ENCODE results near the gene BABAM2. TPM values are rescaled to one million over a fixed set of nuclear protein-coding genes. Genes with fewer than 3 reads are reported as not detected.
"Not testable (repeated sequence)": the region's sequence is repeated elsewhere in the genome, so short reads cannot be mapped to it uniquely, and the experiment has no call there.

BABAM2 gene
- total RNA-seq, 4 donors from 2014 or later = 35.0 to 70.5 (median 51.5) TPM

DNA sequence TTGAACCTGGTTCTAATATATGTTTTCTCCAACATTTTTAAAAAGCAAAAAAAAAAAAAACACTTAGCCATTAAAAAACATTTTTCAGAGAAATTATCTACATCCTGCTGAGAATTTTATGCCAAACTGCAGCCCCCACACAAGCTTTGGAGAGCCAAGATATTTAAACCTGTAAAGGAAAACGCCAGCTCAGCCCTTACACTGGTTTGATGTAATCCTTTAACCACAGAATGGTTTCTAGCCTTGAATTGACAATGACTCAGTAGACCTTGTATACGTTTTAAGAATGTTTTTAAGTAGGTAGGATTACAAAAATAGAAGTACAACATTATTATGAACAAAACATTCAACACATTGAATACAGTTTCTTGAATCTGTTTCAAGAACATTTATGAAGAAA, 113.6 kb downstream of the BABAM2 start:
- Histone ChIP-seq H3K4me1 (no peaks in the 10 kb centered on the region), H3K9me3 (no peaks in the 10 kb centered on the region), H3K4me3 (no peak overlapping the region), H3K36me3 (no peaks in the 10 kb centered on the region), H3K27me3 (no peaks in the 10 kb centered on the region), H3K27ac (no peak overlapping the region)
- no peak for TF ChIP-seq POLR2A (IDR thresholded peaks at IDR 0.05)
- TF ChIP-seq, protein P1, sequence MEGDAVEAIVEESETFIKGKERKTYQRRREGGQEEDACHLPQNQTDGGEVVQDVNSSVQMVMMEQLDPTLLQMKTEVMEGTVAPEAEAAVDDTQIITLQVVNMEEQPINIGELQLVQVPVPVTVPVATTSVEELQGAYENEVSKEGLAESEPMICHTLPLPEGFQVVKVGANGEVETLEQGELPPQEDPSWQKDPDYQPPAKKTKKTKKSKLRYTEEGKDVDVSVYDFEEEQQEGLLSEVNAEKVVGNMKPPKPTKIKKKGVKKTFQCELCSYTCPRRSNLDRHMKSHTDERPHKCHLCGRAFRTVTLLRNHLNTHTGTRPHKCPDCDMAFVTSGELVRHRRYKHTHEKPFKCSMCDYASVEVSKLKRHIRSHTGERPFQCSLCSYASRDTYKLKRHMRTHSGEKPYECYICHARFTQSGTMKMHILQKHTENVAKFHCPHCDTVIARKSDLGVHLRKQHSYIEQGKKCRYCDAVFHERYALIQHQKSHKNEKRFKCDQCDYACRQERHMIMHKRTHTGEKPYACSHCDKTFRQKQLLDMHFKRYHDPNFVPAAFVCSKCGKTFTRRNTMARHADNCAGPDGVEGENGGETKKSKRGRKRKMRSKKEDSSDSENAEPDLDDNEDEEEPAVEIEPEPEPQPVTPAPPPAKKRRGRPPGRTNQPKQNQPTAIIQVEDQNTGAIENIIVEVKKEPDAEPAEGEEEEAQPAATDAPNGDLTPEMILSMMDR (IDR thresholded peaks at IDR 0.05) = no peak
- DNase-seq = no peak

DNA sequence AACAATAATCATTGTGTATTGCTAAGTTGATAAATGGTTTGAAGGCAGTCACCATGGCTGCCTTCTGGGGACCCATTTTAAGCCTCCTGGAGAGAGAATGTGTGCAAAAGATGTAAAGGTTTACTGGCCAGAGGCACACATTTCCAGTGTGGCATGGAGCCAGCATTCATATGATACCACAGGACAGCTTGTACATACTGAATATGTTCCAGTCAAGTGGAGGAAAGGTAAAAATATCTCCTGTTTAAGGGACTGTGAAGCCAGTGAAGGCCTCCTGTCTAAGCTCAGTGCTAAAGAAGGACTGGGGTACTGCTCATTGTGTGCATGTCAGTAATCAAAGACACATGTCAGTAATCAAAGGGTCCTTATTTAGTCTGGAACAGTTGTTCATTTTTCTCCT, 119.2 kb downstream of the BABAM2 start:
- Histone ChIP-seq H3K9me3 (no peaks in the 10 kb centered on the region), H3K36me3 (no peaks in the 10 kb centered on the region), H3K27ac (no peak overlapping the region), H3K27me3 (no peaks in the 10 kb centered on the region), H3K4me1 (no peaks in the 10 kb centered on the region), H3K4me3 (no peak overlapping the region)
- no peak for DNase-seq
- TF ChIP-seq, protein P1 (IDR thresholded peaks at IDR 0.05) = no peak
- no peak for TF ChIP-seq POLR2A (IDR thresholded peaks at IDR 0.05)

DNA sequence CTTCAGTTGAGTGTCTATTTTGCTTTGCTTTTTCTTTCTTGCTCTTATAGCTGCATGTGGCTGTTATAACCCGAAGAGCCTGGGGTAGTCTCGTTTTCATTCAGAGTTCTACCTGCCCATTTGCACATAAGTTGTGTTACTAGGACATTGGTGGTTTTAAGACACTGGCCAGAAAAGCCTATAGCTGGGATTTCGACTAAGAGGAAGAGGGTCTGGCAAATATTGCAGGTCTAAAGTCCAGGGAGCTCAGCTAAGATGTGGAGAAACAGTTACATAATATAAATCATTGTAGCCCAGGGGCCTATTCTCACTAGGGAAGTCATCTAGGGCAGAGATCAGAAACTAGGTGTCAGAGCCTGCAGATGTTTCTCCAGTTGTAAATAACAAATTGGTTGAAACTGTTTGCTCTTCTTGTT, 120.8 kb downstream of the BABAM2 start:
- Histone ChIP-seq H3K27ac (no peak overlapping the region), H3K4me3 (no peak overlapping the region), H3K36me3 (no peaks in the 10 kb centered on the region), H3K4me1 (no peaks in the 10 kb centered on the region), H3K9me3 (no peaks in the 10 kb centered on the region), H3K27me3 (no peaks in the 10 kb centered on the region)
- TF ChIP-seq POLR2A (IDR thresholded peaks at IDR 0.05) = no peak
- TF ChIP-seq, protein P1 (IDR thresholded peaks at IDR 0.05) = no peak
- no peak for DNase-seq

DNA sequence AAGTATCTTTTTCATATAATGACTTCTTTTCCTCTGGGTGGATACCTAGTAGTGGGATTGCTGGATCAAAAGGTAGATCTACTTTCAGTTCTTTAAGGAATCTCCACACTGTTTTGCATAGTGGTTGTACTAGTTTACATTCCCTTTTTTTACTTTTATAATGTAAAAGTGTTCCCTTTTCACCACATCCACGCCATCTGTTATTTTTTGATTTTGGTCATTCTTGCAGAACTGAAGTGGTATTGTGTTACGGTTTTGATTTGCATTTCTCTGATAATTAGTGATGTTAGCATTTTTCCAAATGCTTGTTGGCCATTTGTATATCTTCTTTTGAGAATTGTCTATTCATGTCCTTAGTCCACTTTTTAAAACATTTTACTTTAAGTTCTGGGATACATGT, 127.9 kb downstream of the BABAM2 start:
- not testable (repeated sequence) for H3K27me3 ChIP-seq, H3K4me1 ChIP-seq, H3K27ac ChIP-seq, H3K4me3 ChIP-seq, H3K36me3 ChIP-seq, H3K9me3 ChIP-seq, DNase-seq

DNA sequence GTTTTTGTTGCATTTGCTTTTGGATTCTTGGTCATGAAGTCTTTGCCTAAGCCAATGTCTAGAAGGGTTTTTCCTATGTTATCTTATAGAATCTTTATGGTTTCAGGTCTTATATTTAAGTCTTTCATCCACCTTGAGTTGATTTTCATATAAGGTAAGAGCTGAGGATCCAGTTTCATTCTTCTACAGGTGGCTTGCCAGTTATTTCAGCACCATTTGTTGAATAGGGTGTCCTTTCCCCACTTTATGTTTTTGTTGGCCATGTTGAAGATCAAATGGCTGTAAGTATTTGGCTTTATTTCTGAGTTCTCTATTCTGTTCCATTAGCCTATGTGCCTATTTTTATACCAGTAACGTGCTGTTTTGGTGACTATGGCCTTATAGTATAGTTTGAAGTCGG, 129.0 kb downstream of the BABAM2 start:
- H3K9me3 ChIP-seq, H3K27me3 ChIP-seq: not testable (repeated sequence)

DNA sequence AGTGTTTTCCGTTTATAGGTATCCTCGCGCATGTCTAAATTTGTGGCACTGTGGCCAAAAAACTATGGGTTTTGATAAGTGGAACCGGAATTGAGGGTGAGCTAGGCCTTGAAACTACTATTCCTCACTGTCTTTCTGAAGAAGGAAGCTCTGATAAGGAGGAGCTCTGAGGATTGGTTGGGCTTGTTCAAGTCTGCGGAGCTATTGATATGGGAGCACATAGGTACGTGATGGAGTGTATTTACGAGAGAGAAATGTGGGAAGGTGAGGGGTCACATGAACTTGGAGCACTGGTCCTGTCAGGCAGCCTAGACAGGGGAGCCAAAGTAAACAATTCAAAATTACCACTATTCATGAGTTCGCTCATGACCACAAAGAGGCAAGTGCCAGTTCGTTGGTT, 131.4 kb downstream of the BABAM2 start:
- no peaks in the 10 kb centered on the region for H3K4me1 ChIP-seq
- no peaks in the 10 kb centered on the region for H3K9me3 ChIP-seq
- H3K4me3 ChIP-seq = no peak overlapping the region
- peaks cover 0 to 6% (median 0%) of the 10 kb centered on the region in 3 donors for H3K36me3 ChIP-seq
- DNase-seq = no peak
- no peak overlapping the region for H3K27ac ChIP-seq
- TF ChIP-seq, protein P1 (IDR thresholded peaks at IDR 0.05) = no peak
- no peak for TF ChIP-seq POLR2A (IDR thresholded peaks at IDR 0.05)
- no peaks in the 10 kb centered on the region for H3K27me3 ChIP-seq

More for the DNA sequence above, 129.0 kb downstream of the BABAM2 start:
- H3K4me1 ChIP-seq, DNase-seq, H3K27ac ChIP-seq, H3K36me3 ChIP-seq, H3K4me3 ChIP-seq: not testable (repeated sequence)

DNA sequence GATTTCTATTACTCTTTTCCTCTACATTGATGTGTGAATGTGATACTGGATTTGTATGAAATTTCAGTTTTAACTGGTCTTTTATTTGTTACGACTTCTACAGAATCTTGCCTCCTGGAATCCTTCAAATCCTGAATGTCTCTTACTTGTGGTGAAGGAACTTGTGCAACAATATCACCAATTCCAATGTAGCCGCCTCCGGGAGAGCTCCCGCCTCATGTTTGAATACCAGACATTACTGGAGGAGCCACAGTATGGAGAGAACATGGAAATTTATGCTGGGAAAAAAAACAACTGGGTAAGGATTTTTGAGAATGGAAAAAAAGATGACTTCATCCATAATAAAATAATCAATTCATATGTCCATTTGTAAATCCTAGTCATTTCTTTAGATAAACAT, 134.6 kb downstream of the BABAM2 start:
- H3K4me3 ChIP-seq = no peak overlapping the region
- H3K36me3 ChIP-seq = peaks cover 0 to 6% (median 0%) of the 10 kb centered on the region in 3 donors
- TF ChIP-seq, protein P1 (IDR thresholded peaks at IDR 0.05) = no peak
- TF ChIP-seq POLR2A (IDR thresholded peaks at IDR 0.05) = no peak
- no peaks in the 10 kb centered on the region for H3K27me3 ChIP-seq
- no peaks in the 10 kb centered on the region for H3K9me3 ChIP-seq
- no peaks in the 10 kb centered on the region for H3K4me1 ChIP-seq
- no peak for DNase-seq
- no peak overlapping the region for H3K27ac ChIP-seq

DNA sequence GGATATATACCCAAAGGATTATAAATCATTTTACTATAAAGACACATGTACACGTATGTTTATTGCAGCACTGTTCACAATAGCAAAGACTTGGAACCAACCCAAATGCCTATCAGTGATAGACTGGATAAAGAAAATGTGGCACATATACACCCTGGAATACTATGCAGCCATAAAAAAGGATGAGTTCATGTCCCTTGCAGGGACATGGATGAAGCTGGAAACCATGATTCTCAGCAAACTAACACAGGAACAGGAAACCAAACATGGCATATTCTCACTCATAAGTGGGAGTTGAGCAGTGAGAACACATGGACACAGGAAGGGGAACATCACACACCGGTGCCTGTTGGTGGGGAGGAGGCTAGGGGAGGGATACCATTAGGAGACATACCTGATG, 135.7 kb downstream of the BABAM2 start:
- not testable (repeated sequence) for H3K27me3 ChIP-seq, H3K36me3 ChIP-seq, H3K4me1 ChIP-seq, H3K27ac ChIP-seq, H3K9me3 ChIP-seq, DNase-seq, H3K4me3 ChIP-seq

All from Peyer's patch (tissue), 4 donors.